G401.6 (cell line): Measurements from ENCODE around the gene PUS10.
"Not testable (repeated sequence)": the region's sequence is repeated elsewhere in the genome, so short reads cannot be mapped to it uniquely, and the experiment has no call there.

Source experiments
- FAIRE-seq: peaks from 2 replicates; lab custom pipeline; 2012; peaks lifted over from hg19 to GRCh38; lab: Jason Lieb, UNC

The PUS10 gene

GRCh38 chr2:60926741-60927552 is 91.1 kb downstream of the PUS10 start:
- FAIRE-seq, result no peak

DNA sequence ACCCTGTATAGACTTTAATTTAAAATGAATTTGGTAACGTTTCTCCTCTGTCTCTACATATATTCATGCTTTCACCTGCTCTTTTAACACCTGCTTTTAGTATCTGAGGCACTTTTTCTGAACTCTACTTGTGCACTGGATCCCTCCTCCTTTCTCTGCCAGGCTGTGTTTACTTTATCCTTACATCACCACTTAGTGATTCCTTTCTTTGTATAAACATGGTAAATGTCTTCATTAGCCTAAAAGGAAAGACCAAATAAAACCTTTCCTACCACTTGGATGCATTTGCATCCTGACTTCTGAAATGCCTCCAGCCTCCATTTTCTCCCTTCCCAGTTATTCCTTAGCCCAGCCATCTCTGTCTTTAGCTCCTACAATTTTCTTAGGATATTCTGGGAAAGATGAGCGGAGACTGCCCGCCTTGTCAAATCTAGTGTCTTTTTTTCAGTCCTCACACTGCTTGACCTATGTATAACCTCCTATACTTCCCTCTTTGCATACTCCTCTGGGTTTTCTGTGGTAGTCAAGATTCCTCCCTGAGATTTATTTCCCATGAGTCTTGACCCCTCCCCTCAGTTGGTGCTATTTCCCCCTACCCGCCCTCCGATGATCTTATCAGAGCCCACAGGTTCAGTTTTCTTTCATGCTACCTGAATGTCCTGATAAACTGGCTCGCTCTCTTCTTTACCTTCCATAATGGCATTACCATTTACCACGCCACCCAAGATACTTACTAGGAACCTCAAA is 91.9 kb downstream of the PUS10 start:
- FAIRE-seq, result no peak

DNA sequence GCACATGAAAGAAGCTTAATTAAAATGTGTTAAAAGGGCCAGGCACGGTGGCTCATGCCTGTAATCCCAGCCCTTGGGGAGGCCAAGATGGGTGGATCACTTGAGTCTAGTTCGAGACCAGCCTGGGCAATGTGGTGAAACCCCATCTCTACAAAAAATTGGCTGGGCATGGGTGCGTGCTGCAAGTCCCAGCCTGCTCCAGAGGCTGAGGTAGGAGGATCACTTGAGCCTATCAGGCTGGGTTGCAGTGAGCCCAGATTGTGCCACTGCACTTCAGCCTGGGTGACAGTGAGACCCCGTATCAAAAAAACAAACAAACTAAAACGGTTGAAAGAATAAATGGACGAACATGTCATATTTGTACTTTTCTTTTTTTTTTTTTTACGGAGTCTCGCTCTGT is 110.7 kb downstream of the PUS10 start:
- no peak for FAIRE-seq

GRCh38 chr2:60906395-60906794 is 111.7 kb downstream of the PUS10 start:
- no peak for FAIRE-seq

DNA sequence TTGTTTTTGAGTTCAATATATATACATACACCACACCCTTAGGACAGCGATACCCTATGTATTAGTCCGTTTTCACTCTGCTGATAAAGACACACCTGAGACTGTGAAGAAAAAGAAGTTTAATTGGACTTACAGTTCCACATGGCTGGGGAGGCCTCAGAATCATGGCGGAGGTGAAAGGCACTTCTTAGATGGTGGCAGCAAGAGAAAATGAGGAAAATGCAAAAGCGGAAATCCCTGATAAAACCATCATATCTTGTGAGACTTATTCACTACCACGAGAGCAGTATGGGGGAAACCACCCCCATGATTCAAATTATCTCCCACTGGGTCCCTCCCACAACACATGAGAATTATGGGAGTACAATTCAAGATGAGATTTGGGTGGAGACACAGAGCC is 112.2 kb downstream of the PUS10 start:
- FAIRE-seq, result not testable (repeated sequence)

DNA sequence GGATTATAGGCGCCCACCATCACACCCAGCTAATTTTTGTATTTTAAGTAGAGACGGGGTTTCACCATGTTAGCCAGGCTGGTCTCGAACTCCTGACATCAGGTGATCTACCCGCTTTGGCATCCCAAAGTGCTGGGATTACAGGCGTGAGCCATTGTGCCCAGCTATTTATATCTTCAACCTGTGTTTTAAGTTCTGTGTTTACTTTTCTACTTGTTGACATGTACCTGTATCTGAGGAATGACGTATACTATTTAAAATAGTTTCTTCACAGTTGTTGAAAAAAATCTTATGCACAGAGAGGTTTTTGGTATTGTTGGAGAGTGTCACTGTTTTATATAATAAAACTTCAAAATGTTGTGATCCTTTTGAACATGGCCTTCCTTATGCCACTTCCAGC is 116.8 kb downstream of the PUS10 start:
- not testable (repeated sequence) for FAIRE-seq

DNA sequence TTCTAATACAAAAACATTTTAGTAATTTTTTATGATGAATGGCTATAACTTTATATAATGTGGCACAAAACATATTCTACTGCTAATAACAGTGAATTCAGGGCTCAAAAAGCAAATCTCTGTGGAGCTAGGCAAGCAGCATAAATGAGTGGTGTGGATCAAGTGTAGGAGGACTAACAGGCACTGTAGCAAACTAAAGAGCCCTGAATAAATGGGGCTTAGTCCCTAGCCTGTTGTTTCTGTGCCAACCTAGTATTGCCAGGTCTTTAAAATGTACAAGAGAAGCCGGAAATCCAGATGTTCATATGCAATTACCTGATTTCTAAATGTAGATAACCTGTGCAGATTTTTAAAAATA is 118.2 kb downstream of the PUS10 start:
- FAIRE-seq, result no peak

- FAIRE-seq, result no peak
Observed at GRCh38 chr2:60899230-60899891, 118.7 kb downstream of the PUS10 start.

DNA sequence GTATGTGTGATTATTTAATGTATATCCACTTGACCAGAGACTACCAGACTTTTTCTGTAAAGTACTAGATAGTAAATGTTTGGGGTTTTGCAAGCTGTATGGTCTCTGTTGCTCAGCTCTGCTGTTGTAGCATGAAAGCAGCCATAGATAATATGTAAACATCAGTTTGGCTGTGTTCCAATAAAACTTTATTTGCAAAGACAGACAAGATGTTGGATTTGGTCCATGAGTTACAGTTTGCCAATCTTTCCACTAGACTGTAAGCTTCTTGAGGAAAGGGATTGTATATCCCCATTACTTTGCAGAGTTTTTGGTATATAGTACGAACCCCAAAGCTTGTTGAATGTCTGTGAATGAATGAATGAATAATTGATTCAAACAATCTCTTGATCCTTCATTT is 119.5 kb downstream of the PUS10 start:
- no peak for FAIRE-seq
